Stimulated activated CD8-positive, alpha-beta memory T cell treated with anti-CD3 and anti-CD28 coated beads, Interleukin-4, amount 100 ng/mL, for 4 hours (primary cell): ENCODE measurements around the gene ZNF512B.
"Not testable (repeated sequence)": the region's sequence is repeated elsewhere in the genome, so short reads cannot be mapped to it uniquely, and the experiment has no call there.

ENCODE experiments used
- DNase-seq, 2 donors: peaks; one replicate each; pipeline ENCODE4 v3.0.0-alpha.2; 2020; ENCODE audit warnings: low read depth in 2 of 2, low spot score in 1 of 2

The ZNF512B gene, protein sequence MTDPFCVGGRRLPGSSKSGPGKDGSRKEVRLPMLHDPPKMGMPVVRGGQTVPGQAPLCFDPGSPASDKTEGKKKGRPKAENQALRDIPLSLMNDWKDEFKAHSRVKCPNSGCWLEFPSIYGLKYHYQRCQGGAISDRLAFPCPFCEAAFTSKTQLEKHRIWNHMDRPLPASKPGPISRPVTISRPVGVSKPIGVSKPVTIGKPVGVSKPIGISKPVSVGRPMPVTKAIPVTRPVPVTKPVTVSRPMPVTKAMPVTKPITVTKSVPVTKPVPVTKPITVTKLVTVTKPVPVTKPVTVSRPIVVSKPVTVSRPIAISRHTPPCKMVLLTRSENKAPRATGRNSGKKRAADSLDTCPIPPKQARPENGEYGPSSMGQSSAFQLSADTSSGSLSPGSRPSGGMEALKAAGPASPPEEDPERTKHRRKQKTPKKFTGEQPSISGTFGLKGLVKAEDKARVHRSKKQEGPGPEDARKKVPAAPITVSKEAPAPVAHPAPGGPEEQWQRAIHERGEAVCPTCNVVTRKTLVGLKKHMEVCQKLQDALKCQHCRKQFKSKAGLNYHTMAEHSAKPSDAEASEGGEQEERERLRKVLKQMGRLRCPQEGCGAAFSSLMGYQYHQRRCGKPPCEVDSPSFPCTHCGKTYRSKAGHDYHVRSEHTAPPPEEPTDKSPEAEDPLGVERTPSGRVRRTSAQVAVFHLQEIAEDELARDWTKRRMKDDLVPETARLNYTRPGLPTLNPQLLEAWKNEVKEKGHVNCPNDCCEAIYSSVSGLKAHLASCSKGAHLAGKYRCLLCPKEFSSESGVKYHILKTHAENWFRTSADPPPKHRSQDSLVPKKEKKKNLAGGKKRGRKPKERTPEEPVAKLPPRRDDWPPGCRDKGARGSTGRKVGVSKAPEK

DNA sequence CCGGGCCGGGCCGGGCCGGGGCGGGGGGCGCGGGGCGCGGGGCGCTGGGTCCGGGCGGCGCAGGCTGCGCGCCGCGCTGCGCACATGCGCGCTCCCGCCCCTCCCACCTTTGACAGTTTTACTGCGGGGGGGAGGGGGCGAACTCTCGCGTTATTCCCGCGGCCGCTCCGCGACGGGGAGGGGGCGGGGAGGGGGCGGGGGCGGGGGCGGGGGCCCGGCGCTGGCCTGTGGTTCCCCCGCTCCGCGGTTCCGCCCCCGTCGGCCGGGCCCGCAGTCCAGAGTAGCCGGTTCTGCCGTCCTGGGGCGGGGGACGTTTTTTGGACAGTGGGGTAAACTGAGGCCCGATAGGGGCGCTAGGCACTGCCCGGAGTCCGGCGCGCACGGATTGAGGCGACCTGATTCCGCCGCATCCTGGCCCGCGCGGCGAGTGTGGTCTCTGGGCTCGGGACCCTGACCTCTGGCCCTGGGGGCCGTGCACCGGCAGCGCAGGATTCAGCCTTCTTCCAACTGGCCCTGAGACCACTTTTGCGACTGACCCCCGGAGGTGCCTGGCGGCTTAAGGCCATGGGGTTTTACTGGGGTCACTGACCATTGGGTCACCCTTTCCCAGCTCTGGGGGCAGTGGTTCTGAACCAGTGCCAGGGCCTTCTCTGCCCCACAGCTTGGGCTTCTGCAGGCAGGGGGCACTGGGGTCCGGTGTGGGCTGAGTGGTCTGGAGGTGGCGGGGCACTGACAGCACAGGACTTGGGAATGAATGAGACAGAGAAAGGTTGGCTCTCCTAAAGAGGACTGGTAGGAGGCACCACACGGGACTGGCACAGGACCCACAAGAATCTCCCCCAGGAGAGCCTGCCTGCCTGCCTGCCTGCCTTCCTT lies at the start of gene ZNF512B:
ZNF512B (minus strand) TSS at position 93 of the 876 bp plus-strand sequence. CDS start 1,980 bp downstream, outside the sequence.
- DNase-seq, result no peak

GRCh38 chr20:64015635-64016034 lies 45.9 kb upstream of the ZNF512B start:
- DNase-seq, result no peak

GRCh38 chr20:64012385-64013154 lies 42.8 kb upstream of the ZNF512B start:
- DNase-seq, result not testable (repeated sequence)

- no peak for DNase-seq
Measured at GRCh38 chr20:64011366-64011779, 41.6 kb upstream of the ZNF512B start.

GRCh38 chr20:64010711-64011237 lies 41.0 kb upstream of the ZNF512B start:
- no peak for DNase-seq

DNA sequence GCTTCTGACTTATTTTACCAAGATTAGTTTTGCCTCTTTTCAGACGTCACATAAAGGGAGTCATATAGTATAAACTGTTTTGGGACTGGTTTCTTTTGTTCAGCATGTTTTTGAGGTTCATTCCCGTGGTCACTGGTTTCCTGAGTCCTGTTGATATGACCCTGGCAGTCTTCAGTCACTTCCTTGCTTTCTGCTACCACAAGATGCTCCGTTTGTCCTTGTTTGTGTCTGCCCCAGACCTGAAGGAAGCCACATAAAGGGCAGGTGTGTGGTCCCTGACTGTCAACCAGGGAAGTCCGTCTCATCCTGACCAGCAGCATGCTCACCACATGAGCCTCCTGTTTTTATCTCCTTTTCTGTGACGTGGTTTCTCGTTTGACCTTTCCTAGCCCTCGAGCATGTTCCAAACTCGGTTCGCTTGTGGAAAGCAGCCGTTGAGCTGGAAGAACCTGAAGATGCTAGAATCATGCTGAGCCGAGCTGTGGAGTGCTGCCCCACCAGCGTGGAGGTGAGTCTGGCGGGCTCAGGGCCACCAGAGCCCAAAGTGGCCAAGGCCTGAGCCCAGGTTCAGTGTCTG lies 40.2 kb upstream of the ZNF512B start:
- DNase-seq, result no peak

DNA sequence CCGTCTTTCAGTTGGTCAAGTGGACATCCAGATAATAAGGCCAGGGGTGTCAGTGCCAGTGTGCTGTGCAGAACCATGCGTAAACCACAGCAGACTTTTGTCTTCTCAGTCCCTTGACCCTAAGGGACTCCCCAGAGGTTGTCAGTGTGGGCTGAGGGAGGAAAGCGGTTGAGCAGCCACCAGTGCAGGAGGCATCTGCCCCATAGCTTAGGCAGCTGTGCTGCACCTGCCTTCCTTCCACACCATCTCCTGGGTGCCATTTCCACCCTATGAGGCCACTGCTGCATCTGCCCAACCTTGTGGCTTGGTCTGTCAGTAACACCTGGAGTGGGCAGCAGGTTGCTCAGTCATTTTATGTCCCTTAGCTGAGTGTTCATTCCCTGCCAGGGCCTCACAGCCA lies 37.2 kb upstream of the ZNF512B start:
- DNase-seq, result no peak

- no peak for DNase-seq
Measured at GRCh38 chr20:64006490-64006889, 36.8 kb upstream of the ZNF512B start.

DNA sequence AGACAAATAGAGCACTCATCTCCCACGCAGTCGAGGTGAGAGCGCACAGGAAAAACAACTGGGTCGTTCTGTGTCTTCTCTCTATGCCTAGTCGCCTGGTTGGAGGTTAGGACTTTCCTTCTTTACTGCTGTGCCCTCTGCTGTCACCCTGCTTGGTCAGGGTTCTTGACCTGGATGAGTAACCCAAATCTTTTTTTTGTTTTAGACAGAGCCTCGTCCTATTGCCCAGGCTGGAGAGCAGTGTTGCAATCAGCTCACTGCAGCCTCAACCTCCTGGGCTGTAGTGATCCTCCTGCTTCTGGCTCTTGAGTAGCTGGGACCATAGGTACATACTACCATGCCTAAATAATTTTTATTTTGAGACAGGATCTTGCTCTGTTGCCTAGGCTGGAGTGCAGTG lies 35.7 kb upstream of the ZNF512B start:
- DNase-seq, result no peak

DNA sequence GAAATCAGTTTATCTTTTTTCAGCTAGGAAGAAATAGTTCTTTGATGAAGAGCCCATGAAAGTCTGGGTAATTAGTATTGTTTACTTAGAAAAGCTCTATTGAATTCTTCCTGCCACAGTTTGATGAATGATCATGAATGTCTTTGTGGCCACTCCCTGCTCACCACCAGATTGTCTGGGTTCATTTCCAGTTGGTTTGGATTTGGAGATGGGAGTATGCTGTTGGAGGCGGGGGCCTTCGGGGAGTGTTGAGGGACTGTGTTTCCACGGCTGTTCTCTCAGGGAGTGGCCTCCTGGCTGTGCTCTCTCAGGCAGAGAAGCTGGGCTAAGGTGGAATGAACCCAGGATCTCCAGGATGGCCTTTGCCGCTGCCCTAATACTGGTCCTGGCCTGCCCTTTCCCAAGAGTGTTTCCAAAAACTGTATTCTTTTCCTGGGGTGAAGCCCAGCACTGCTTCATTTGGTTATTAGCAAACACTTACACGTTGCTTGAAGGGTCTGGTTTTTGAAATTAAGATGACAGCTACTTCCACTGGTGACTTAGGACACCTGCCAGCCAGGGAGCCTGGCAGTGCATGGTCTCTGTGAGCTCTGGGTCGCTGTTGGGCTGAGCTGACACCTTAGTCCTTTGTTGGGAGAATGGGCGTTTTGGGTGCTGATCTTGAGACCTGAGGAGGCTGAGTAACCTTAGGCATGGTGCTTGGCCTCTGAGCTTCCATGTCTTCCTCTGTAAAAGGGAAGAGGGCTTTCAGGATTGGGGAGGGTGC lies 34.4 kb upstream of the ZNF512B start:
- no peak for DNase-seq

GRCh38 chr20:64001607-64002011 lies 31.9 kb upstream of the ZNF512B start:
- no peak for DNase-seq

- DNase-seq, result no peak
Measured at GRCh38 chr20:64000906-64001305, 31.2 kb upstream of the ZNF512B start.

DNA sequence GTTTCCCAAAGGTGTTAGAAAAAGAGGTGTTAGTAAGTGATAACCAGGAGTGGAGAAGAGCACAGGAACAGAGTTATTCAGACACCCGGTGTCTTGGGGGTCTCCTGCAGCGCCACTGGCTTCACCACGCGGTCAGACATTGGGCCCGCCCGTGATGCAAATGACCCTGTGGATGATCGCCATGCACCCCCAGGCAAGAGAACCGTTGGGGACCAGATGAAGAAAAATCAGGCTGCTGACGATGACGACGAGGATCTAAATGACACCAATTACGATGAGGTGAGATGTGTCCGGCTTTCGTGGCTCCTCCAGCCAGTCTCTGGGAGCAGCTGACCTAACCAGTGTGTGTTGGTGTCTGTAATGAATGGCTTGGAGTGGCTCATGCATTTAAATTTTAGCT lies 13.2 kb upstream of the ZNF512B start:
- no peak for DNase-seq

GRCh38 chr20:63980806-63981728 lies 11.3 kb upstream of the ZNF512B start, which contains the start of gene PRPF6:
Gene PRPF6 (plus strand): TSS chr20:63981132. CDS start chr20:63981246, 114 bp downstream.
- peak; percentile 83 to 89 for DNase-seq

GRCh38 chr20:63980317-63980805 lies 10.6 kb upstream of the ZNF512B start:
- no peak for DNase-seq

- peak; percentile 76 to 82 for DNase-seq
Measured at GRCh38 chr20:63979557-63980316, 10.0 kb upstream of the ZNF512B start, which contains the start of gene SAMD10. Gene SAMD10 (minus strand): TSS chr20:63979642. CDS start chr20:63979467, 175 bp downstream.

DNA sequence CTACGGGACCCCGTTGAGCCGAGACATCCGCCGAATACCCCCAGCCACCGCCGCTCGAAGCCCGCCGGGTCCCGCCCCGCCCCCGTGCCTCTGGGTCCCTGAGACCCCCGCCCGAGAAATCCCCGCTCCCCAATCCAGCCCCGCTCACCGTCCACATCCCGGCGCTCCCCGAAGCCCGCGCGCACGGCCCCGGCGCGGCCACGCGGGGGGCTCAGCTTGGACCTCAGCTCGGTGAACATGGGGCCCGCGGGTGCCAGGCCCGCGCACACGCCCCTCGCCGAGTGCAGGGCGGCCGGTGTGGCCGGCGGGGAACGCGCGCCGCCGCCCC lies 9.5 kb upstream of the ZNF512B start:
- DNase-seq, result no peak
